Upper lobe of right lung (tissue), 1 donor: Measurements from ENCODE around the gene SNX33. TPM values are rescaled to one million over a fixed set of nuclear protein-coding genes. Genes with fewer than 3 reads are reported as not detected.

ENCODE experiments used
- ATAC-seq: fragments of 200-7000 bp; cut with Tn5 transposase; one replicate; pipeline ENCODE4 v1.9.1; 2020; ENCODE audit warnings: mild to moderate bottlenecking, moderate library complexity
- DNase-seq: peaks from one replicate; pipeline ENCODE4 v3.0.0-alpha.2; 2020
- H3K27ac ChIP-seq: fragments of 200-600 bp; one replicate; pipeline ENCODE4 v1.8.0; 2022
- H3K27me3 ChIP-seq: fragments of 200-600 bp; one replicate; pipeline ENCODE4 v1.8.0; 2022; ENCODE audit warnings: mild to moderate bottlenecking
- H3K36me3 ChIP-seq: fragments of 200-600 bp; one replicate; pipeline ENCODE4 v1.8.0; 2022
- H3K4me1 ChIP-seq: fragments of 200-600 bp; one replicate; pipeline ENCODE4 v1.8.0; 2022
- H3K4me3 ChIP-seq: fragments of 200-600 bp; one replicate; pipeline ENCODE4 v1.8.0; 2022; ENCODE audit warnings: mild to moderate bottlenecking
- H3K9me3 ChIP-seq: fragments of 200-600 bp; one replicate; pipeline ENCODE4 v1.8.0; 2022
- CTCF ChIP-seq: fragments of 200-600 bp; IDR thresholded peaks from one replicate; pipeline ENCODE4 v1.8.0; 2022; ENCODE audit warnings: antibody characterized with exemption
- intact Hi-C: fragments of 100-400 bp; cut with DNase I; formaldehyde crosslinking; loops from one replicate; pipeline ENCODE4 v1.11.0; 2022
- total RNA-seq: library from RNA; stranded (reverse); fragmentation: NEBNext Ultra II Directional; extraction: Animal tissue kit (Norgen Biotek cat#: 25700); gene quantifications from one replicate; pipeline ENCODE4 v1.2.1, GENCODE V29; 2021
- donor health status: DM: no; HTN: yes; CAD: no; lungs with severe emphysema.

Gene SNX33
- total RNA-seq, 1 donor from 2014 or later: 31.0 TPM

- ATAC-seq (peak; percentile 34), DNase-seq (peak; percentile 79)
- intact Hi-C loops: no loop called here
- Histone ChIP-seq H3K9me3 (no peaks in the 10 kb centered on the region), H3K27me3 (no peaks in the 10 kb centered on the region), H3K36me3 (no peaks in the 10 kb centered on the region), H3K4me1 (peaks cover 42% of the 10 kb centered on the region), H3K4me3 (peak overlapping the region; percentile 90), H3K27ac (peak overlapping the region; percentile 98)
- no peak for TF ChIP-seq CTCF
Measured at GRCh38 chr15:75646944-75647364, 758 bp upstream of the SNX33 start.

- DNase-seq (peak; percentile 81), ATAC-seq (peak; percentile 40)
- peak overlapping the region; percentile 90 for H3K4me3 ChIP-seq
- TF ChIP-seq CTCF: no peak
- H3K4me1 ChIP-seq: peaks cover 57% of the 10 kb centered on the region
- no peaks in the 10 kb centered on the region for H3K36me3 ChIP-seq
- H3K27ac ChIP-seq: peak overlapping the region; percentile 98
- intact Hi-C loops: no loop called here
- no peaks in the 10 kb centered on the region for H3K9me3 ChIP-seq
- no peaks in the 10 kb centered on the region for H3K27me3 ChIP-seq
Measured at GRCh38 chr15:75648156-75649000, 666 bp downstream of the SNX33 start.

GRCh38 chr15:75649045-75649761 is 1.5 kb downstream of the SNX33 start:
- H3K9me3 ChIP-seq: no peaks in the 10 kb centered on the region
- H3K36me3 ChIP-seq: no peaks in the 10 kb centered on the region
- H3K4me1 ChIP-seq: peaks cover 61% of the 10 kb centered on the region
- TF ChIP-seq CTCF: no peak
- intact Hi-C loops: no loop called here
- no peaks in the 10 kb centered on the region for H3K27me3 ChIP-seq
- ATAC-seq (no peak), DNase-seq (no peak)
- H3K4me3 ChIP-seq: peak overlapping the region; percentile 90
- peak overlapping the region; percentile 98 for H3K27ac ChIP-seq

GRCh38 chr15:75649848-75650247 is 2.1 kb downstream of the SNX33 start:
- H3K4me1 ChIP-seq: peaks cover 61% of the 10 kb centered on the region
- peak overlapping the region; percentile 90 for H3K4me3 ChIP-seq
- H3K27ac ChIP-seq: no peak overlapping the region
- no peaks in the 10 kb centered on the region for H3K36me3 ChIP-seq
- no peak for DNase-seq
- no peaks in the 10 kb centered on the region for H3K27me3 ChIP-seq
- no peak for TF ChIP-seq CTCF
- no peak for ATAC-seq
- intact Hi-C loops: no loop called here
- H3K9me3 ChIP-seq: no peaks in the 10 kb centered on the region

GRCh38 chr15:75650908-75651809 is 3.4 kb downstream of the SNX33 start:
- TF ChIP-seq CTCF: no peak
- H3K4me1 ChIP-seq: peaks cover 64% of the 10 kb centered on the region
- peaks cover 5% of the 10 kb centered on the region for H3K36me3 ChIP-seq
- H3K4me3 ChIP-seq: peak overlapping the region; percentile 90
- DNase-seq: no peak
- no peaks in the 10 kb centered on the region for H3K27me3 ChIP-seq
- intact Hi-C loops: no loop called here
- no peak for ATAC-seq
- H3K9me3 ChIP-seq: no peaks in the 10 kb centered on the region
- H3K27ac ChIP-seq: peak overlapping the region; percentile 62
